Breast epithelium (tissue), 3 donors: ENCODE measurements around the gene SLC5A7.

Experiments used
- CTCF ChIP-seq, 3 donors: fragments of 450-650 bp; IDR thresholded peaks; one replicate each; pipeline ENCODE4 v1.5.1; 2016 to 2017; ENCODE audit warnings: antibody characterized with exemption in 3 of 3, mild to moderate bottlenecking in 3 of 3, moderate library complexity in 3 of 3
- POLR2A ChIP-seq: fragments of 450-650 bp; IDR thresholded peaks from one replicate; pipeline ENCODE4 v1.6.1; 2016; ENCODE audit warnings: antibody characterized with exemption, mild to moderate bottlenecking, moderate library complexity

GRCh38 chr2:108026092-108026794, 39.9 kb downstream of the SLC5A7 start:
- TF ChIP-seq CTCF (IDR thresholded peaks at IDR 0.05) (no peak), POLR2A (no peak)
